Measurements from ENCODE around the gene HECTD4. TPM values are rescaled to one million over a fixed set of nuclear protein-coding genes. Genes with fewer than 3 reads are reported as not detected.

Gene HECTD4
- total and polyA plus RNA-seq, 10 donors, result 5.4 to 70.8 (median 50.1) TPM

DNA sequence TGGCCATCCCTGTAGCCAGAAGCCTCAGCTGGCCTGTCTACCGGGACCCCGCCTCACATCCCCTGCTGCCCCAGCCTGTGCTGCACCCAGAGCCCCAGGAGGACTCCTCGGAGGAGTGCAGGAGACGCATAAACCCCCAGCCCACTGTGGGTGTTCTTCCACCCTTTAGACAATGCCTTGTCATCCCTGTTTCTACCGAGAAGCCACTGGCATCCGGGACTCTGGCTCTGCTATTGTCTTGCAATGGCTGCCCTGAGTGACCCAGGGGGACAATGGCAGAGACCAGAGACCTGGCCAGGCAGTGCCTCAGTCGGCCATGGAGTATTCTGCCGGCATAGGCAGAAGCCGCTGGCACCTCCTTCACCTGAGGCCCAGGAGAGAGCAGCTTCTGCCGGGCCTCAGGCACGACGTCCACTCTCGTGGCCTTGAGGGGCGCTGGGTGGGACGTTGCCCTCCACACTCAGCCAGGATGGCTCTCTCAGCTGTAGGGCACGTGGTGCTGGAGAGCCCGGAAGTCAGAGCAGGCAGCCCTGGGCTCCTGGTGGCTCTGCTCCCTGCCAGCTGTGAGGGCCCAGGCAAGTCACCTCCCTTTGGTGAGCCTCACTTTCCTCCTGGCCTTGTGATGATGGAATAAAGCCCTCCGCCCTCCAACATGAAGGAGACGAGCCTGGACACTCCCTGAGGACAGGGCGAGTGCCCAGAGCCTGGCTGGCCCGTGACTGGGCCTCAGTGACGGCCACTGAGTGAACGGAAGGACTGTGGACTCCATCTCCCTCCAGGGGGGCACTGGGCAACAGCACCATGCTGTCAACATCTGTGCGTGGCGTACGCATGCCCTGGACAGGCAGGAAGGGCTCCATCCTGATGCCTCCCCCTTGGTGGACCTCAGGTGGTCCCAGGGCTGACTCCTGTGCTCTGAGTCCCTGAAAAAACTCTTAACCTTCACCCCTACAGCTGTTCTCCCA, 215.9 kb downstream of the HECTD4 start:
- DNase-seq, result peak; percentile 63
- peaks cover 0 to 11% (median 0%) of the 10 kb centered on the region in 6 donors for H3K4me1 ChIP-seq
- H3K27me3 ChIP-seq (replicated peaks in 1 of 7), result no peaks in the 10 kb centered on the region
- H3K4me3 ChIP-seq, result no peak overlapping the region
- 90 to 96% (median 93%) methylated on average over 13 to 26 of the region's 26 CpGs for WGBS, 5 donors
- peak in 1 of 3 donors; percentile 50 for TF ChIP-seq POLR2AphosphoS5 (IDR thresholded peaks at IDR 0.05)
- no peak for TF ChIP-seq POLR2A (IDR thresholded peaks at IDR 0.05)
- intact Hi-C loops (cut with DNase I; ENCODE audit: low total_unique reads), result no loop called here
- no peak overlapping the region for H3K27ac ChIP-seq
- peaks cover 0 to 93% (median 52%) of the 10 kb centered on the region in 6 donors for H3K36me3 ChIP-seq
- no peaks in the 10 kb centered on the region for H3K9me3 ChIP-seq

DNA sequence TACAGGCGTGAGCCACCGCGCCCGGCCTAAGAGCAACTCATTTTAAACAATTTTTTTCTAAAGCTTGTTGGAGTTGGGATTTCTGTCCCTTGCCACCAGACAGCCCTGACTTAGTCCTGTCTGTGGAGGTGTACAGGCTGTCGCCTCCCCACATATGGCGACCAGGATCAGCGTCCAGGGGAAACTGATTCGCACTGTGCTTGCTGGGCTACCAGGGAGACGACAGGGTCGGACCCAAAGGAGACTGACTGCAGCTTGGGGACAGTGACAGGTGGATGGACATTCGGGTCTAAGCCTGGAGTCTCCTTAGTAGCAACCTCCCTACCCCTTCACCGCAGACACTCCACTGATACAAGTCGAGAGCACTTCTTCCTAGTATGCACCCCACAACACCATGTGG, 216.6 kb downstream of the HECTD4 start:
- Histone ChIP-seq H3K4me3 (no peak overlapping the region), H3K9me3 (no peaks in the 10 kb centered on the region), H3K4me1 (peaks cover 0 to 4% (median 0%) of the 10 kb centered on the region in 6 donors), H3K27me3 (replicated peaks in 1 of 7) (no peaks in the 10 kb centered on the region), H3K36me3 (peaks cover 0 to 93% (median 52%) of the 10 kb centered on the region in 6 donors), H3K27ac (no peak overlapping the region)
- peak; percentile 37 for DNase-seq
- 94 to 100% (median 98%) methylated on average over 12 to 13 of the region's 13 CpGs for WGBS, 5 donors
- intact Hi-C loops (cut with DNase I; ENCODE audit: low total_unique reads), result no loop called here
- TF ChIP-seq POLR2AphosphoS5 (IDR thresholded peaks at IDR 0.05) (no peak), POLR2A (IDR thresholded peaks at IDR 0.05) (no peak)
- TF ChIP-seq, protein P1, sequence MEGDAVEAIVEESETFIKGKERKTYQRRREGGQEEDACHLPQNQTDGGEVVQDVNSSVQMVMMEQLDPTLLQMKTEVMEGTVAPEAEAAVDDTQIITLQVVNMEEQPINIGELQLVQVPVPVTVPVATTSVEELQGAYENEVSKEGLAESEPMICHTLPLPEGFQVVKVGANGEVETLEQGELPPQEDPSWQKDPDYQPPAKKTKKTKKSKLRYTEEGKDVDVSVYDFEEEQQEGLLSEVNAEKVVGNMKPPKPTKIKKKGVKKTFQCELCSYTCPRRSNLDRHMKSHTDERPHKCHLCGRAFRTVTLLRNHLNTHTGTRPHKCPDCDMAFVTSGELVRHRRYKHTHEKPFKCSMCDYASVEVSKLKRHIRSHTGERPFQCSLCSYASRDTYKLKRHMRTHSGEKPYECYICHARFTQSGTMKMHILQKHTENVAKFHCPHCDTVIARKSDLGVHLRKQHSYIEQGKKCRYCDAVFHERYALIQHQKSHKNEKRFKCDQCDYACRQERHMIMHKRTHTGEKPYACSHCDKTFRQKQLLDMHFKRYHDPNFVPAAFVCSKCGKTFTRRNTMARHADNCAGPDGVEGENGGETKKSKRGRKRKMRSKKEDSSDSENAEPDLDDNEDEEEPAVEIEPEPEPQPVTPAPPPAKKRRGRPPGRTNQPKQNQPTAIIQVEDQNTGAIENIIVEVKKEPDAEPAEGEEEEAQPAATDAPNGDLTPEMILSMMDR (IDR thresholded peaks at IDR 0.05 in 8 of 11, conservative IDR thresholded peaks at IDR 0.05 in 3 of 11), result no peak

- 92 to 95% (median 93%) methylated on average over 21 to 26 of the region's 26 CpGs for WGBS, 5 donors
- no peak overlapping the region for H3K27ac ChIP-seq
- intact Hi-C loops (cut with DNase I; ENCODE audit: low total_unique reads), result no loop called here
- no peak overlapping the region for H3K4me3 ChIP-seq
- TF ChIP-seq, protein P1 (IDR thresholded peaks at IDR 0.05 in 8 of 11, conservative IDR thresholded peaks at IDR 0.05 in 3 of 11), result no peak
- no peak for TF ChIP-seq POLR2AphosphoS5 (IDR thresholded peaks at IDR 0.05)
- TF ChIP-seq POLR2A (IDR thresholded peaks at IDR 0.05), result no peak
- no peaks in the 10 kb centered on the region for H3K4me1 ChIP-seq
- H3K9me3 ChIP-seq, result peaks cover 0 to 5% (median 0%) of the 10 kb centered on the region in 8 donors
- DNase-seq, result peak; percentile 72
- no peaks in the 10 kb centered on the region for H3K27me3 ChIP-seq (replicated peaks in 1 of 7)
- H3K36me3 ChIP-seq, result peaks cover 0 to 93% (median 55%) of the 10 kb centered on the region in 6 donors
Measured at GRCh38 chr12:112164011-112164660, 218.1 kb downstream of the HECTD4 start.

DNA sequence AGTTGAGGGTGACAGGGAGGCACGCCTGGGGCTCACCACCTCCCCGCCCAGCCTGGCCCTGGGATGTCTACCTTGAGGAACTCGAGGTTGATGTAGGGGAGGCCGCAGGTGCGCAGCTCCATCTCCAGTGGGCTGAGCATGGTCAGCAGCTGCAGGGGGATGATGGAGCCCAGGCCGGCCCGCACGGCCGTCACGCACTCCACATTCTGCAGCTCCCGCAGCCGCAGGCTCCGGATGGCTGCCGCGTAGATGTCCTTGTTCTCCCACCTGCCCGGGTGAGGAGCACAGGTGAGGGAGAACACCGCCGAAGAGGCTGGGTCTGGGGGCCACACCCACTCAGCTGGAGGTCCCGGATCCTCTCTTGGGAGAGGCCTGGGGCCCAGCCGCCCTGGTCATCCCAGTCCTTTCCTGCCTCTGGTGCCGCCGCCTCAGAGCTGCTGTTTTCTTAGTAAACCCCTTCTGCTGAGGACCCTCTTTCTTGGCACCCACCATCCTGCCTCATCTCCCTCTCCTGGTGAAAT, 218.7 kb downstream of the HECTD4 start:
- peaks cover 0 to 93% (median 59%) of the 10 kb centered on the region in 6 donors for H3K36me3 ChIP-seq

More for the DNA sequence above, 218.7 kb downstream of the HECTD4 start:
- peak; percentile 69 for DNase-seq
- H3K4me1 ChIP-seq, result no peaks in the 10 kb centered on the region
- peaks cover 0 to 10% (median 3%) of the 10 kb centered on the region in 8 donors for H3K9me3 ChIP-seq
- intact Hi-C loops (cut with DNase I; ENCODE audit: low total_unique reads), result no loop called here
- H3K27me3 ChIP-seq (replicated peaks in 1 of 7), result no peaks in the 10 kb centered on the region
- H3K4me3 ChIP-seq, result no peak overlapping the region
- no peak overlapping the region for H3K27ac ChIP-seq
- 94 to 97% (median 96%) methylated on average over 8 to 22 of the region's 22 CpGs for WGBS, 5 donors
- TF ChIP-seq, protein P1 (IDR thresholded peaks at IDR 0.05 in 8 of 11, conservative IDR thresholded peaks at IDR 0.05 in 3 of 11), result no peak
- TF ChIP-seq POLR2AphosphoS5 (IDR thresholded peaks at IDR 0.05), result peak in 1 of 3 donors; percentile 17
- TF ChIP-seq POLR2A (IDR thresholded peaks at IDR 0.05), result no peak
